GM23248 (cell line): ENCODE measurements around the gene CACNA1D. TPM values are rescaled to one million over a fixed set of nuclear protein-coding genes. Genes with fewer than 3 reads are reported as not detected.

Experiments used
- DNase-seq: peaks from one replicate; pipeline ENCODE4 v3.0.0-alpha.2; 2015
- H2AFZ ChIP-seq: fragments of 200-600 bp; sonication (generic); 2 replicates; pipeline ENCODE4 v1.6.1; 2016; ENCODE audit warnings: antibody characterized with exemption
- H3F3A ChIP-seq: fragments of 200-600 bp; sonication (generic); 2 replicates; pipeline ENCODE4 v1.6.1; 2016; ENCODE audit warnings: mild to moderate bottlenecking, antibody characterized with exemption, mixed run types; ENCODE audit not compliant: insufficient read depth
- H3K27ac ChIP-seq: fragments of 200-600 bp; sonication (generic); 2 replicates; pipeline ENCODE4 v1.5.1; 2016; ENCODE audit warnings: mild to moderate bottlenecking
- H3K27me3 ChIP-seq: fragments of 200-600 bp; sonication (generic); replicated peaks from 2 replicates; pipeline ENCODE4 v1.6.1; 2016; ENCODE audit warnings: mild to moderate bottlenecking; ENCODE audit not compliant: insufficient read depth
- H3K36me3 ChIP-seq: fragments of 200-600 bp; sonication (generic); 2 replicates; pipeline ENCODE4 v1.6.1; 2016; ENCODE audit warnings: low read depth, mild to moderate bottlenecking
- H3K4me1 ChIP-seq: fragments of 200-600 bp; sonication (generic); 2 replicates; pipeline ENCODE4 v1.6.1; 2016; ENCODE audit warnings: mild to moderate bottlenecking; ENCODE audit not compliant: insufficient read depth
- H3K4me2 ChIP-seq: fragments of 200-600 bp; sonication (generic); one replicate; pipeline ENCODE4 v1.6.1; 2016; ENCODE audit warnings: mild to moderate bottlenecking; ENCODE audit not compliant: unreplicated experiment
- H3K4me3 ChIP-seq: fragments of 200-600 bp; sonication (generic); 2 replicates; pipeline ENCODE4 v1.5.1; 2016; ENCODE audit warnings: mild to moderate bottlenecking
- H3K79me2 ChIP-seq: fragments of 200-600 bp; sonication (generic); 2 replicates; pipeline ENCODE4 v1.6.1; 2016; ENCODE audit warnings: mild to moderate bottlenecking; ENCODE audit not compliant: insufficient read depth
- H3K9ac ChIP-seq: fragments of 200-600 bp; sonication (generic); 2 replicates; pipeline ENCODE4 v1.6.1; 2016; ENCODE audit warnings: mild to moderate bottlenecking
- H3K9me2 ChIP-seq: fragments of 200-600 bp; sonication (generic); 2 replicates; pipeline ENCODE4 v1.6.1; 2016; ENCODE audit warnings: mixed run types, mild to moderate bottlenecking, moderate library complexity; ENCODE audit not compliant: insufficient read depth
- H3K9me3 ChIP-seq: fragments of 200-600 bp; sonication (generic); one replicate; pipeline ENCODE4 v1.6.1; 2017; ENCODE audit warnings: low read depth
- H4K20me1 ChIP-seq: fragments of 200-600 bp; sonication (generic); 2 replicates; pipeline ENCODE4 v1.6.0; 2016; ENCODE audit not compliant: insufficient read depth
- EZH2 ChIP-seq: fragments of 200-600 bp; sonication (generic); IDR thresholded peaks from 2 replicates; pipeline ENCODE4 v1.6.1; 2018; ENCODE audit warnings: antibody characterized with exemption, mild to moderate bottlenecking; ENCODE audit not compliant: insufficient read depth, poor library complexity, severe bottlenecking
- EZH2phosphoT487 ChIP-seq: fragments of 200-600 bp; sonication (generic); IDR thresholded peaks from 2 replicates; pipeline ENCODE4 v1.6.1; 2018; ENCODE audit warnings: antibody characterized with exemption, moderate library complexity, mild to moderate bottlenecking, low read depth; ENCODE audit not compliant: insufficient read depth
- WGBS, 2 experiments: methylation state at CpG; one replicate each; pipeline ENCODE4 v1.1.6; 2015 to 2017; ENCODE audit warnings: low lambda C conversion rate in 2 of 2, low coverage in 1 of 2; ENCODE audit errors: missing lambda C conversion rate in 2 of 2; 5-methylcytosine and 5-hydroxymethylcytosine counted together
- in situ Hi-C: fragments of 300-500 bp; cut with MboI; formaldehyde crosslinking; loops from 2 replicates; pipeline ENCODE4 v1.15.0; 2020
- polyA plus RNA-seq: library from polyadenylated mRNA; unstranded; fragments of >200 nt; fragmentation: Nextera tagmentation; extraction: Ambion mirVana; gene quantifications from 2 replicates; pipeline ENCODE4 v1.2.1, GENCODE V29; 2016
- total RNA-seq: library from RNA; depleted of rRNA; stranded (reverse); fragments of >200 nt; shearing (Covaris generic); gene quantifications from 2 replicates; pipeline ENCODE4 v1.2.3, GENCODE V29; 2014

Gene CACNA1D
- total and polyA plus RNA-seq, 2 experiments from 2014 or later = not detected

DNA sequence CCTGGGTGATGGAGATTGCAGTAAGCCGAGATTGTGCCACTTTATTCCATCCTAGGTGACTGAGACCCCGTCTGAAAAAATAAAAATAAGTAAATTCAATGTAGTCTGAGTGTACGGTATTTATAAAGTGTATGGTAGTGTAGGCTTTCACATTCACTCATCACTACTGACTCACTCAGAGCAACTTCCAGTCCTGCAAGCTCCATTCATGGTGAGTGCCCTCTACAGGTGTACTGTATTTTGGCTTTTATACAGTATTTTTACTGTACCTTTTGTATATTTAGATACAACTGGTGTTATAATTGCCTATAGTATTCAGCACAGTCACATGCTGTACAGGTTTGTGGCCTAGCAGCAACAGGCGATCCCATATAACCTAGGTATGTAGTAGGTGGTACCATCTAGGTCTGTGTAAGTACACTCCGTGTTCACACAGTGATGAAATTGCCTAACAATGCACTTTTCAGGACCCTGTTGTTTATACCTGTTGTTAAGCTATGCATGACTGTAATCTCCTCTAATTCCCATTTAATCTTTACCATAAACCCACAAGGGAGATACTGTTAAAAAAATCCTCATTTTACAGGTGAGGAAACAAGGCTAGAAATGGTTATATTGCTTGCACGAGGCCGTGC is 19.3 kb downstream of the CACNA1D start:
- Histone ChIP-seq H3K27ac (no peak overlapping the region), H4K20me1 (no peaks in the 10 kb centered on the region), H3K4me1 (no peaks in the 10 kb centered on the region), H3K79me2 (no peaks in the 10 kb centered on the region), H3K36me3 (no peaks in the 10 kb centered on the region), H3K9ac (no peak overlapping the region), H3K9me2 (no peaks in the 10 kb centered on the region), H2AFZ (no peak overlapping the region), H3K9me3 (no peaks in the 10 kb centered on the region), H3K4me3 (no peak overlapping the region), H3K27me3 (peaks cover 30% of the 10 kb centered on the region), H3K4me2 (no peak overlapping the region), H3F3A (no peaks in the 10 kb centered on the region)
- in situ Hi-C loops = no loop called here
- DNase-seq = no peak
- WGBS, 2 experiments = 51 to 56% methylated on average over 7 of the region's 7 CpGs
- no peak for TF ChIP-seq EZH2phosphoT487
- no peak for TF ChIP-seq EZH2

DNA sequence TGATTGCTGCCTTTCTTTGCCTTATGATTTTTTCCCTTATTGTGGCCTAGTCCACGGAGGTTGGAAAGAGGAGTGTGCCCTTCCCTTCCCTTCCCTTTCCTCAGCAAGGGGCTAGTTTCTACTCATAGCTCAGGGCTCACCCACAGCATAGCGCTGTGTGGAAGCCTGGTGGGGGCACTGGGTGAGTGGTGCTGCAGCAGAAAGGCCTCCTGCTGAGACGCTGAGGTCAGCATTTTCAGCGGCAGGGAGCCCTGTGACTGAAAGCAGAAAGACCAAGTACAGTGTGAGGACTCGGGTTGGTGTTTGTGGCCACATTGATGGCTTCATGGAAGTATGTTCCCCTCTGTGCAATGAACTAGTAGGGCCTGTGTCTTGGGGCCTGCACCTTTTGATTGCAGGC is 21.9 kb downstream of the CACNA1D start:
- Histone ChIP-seq H3K4me3 (no peak overlapping the region), H3K27me3 (peaks cover 17% of the 10 kb centered on the region), H3K9ac (no peak overlapping the region), H3K4me2 (no peak overlapping the region), H4K20me1 (no peaks in the 10 kb centered on the region), H3K79me2 (no peaks in the 10 kb centered on the region), H3K9me3 (no peaks in the 10 kb centered on the region), H3K27ac (no peak overlapping the region), H2AFZ (no peak overlapping the region), H3K4me1 (no peaks in the 10 kb centered on the region), H3K9me2 (no peaks in the 10 kb centered on the region), H3F3A (no peaks in the 10 kb centered on the region), H3K36me3 (no peaks in the 10 kb centered on the region)
- in situ Hi-C loops = no loop called here
- TF ChIP-seq EZH2 (no peak), EZH2phosphoT487 (no peak)
- no peak for DNase-seq
- WGBS, 2 experiments = 52 to 53% methylated on average over 5 of the region's 5 CpGs

DNA sequence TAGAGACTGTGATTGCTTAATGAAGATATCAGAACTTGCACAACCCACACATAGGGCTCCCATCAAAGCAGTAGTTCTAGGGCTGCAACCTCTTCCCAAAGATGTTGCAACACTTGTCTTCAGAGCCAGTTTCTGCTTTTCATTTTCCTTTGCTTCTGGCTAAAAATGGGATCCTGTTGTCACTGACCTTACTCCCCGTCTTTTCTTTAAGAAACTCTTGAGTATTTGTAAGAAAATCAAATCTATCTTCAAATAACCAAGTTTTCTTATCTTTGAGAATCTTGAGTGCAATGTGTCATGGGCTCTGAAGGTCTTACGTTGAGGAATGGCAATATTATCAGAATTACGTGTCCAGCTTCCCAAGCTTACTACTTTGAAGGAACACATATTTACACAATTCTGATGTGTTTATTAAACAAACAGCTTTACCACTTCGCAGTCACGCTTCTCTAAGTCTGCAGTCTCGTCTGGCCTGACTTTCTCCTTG is 24.1 kb downstream of the CACNA1D start:
- Histone ChIP-seq H2AFZ (no peak overlapping the region), H3K4me1 (no peaks in the 10 kb centered on the region), H3K36me3 (no peaks in the 10 kb centered on the region), H3K4me3 (no peak overlapping the region), H3K27ac (no peak overlapping the region), H4K20me1 (no peaks in the 10 kb centered on the region), H3K27me3 (no peaks in the 10 kb centered on the region; the same call in 1 of the 2 replicates), H3K9me2 (no peaks in the 10 kb centered on the region), H3K4me2 (no peak overlapping the region), H3F3A (no peaks in the 10 kb centered on the region), H3K9me3 (no peaks in the 10 kb centered on the region), H3K9ac (no peak overlapping the region), H3K79me2 (no peaks in the 10 kb centered on the region)
- in situ Hi-C loops = no loop called here
- no peak for TF ChIP-seq EZH2
- no peak for TF ChIP-seq EZH2phosphoT487
- no peak for DNase-seq
- WGBS, 2 experiments = 28 to 41% methylated on average over 6 of the region's 6 CpGs

DNA sequence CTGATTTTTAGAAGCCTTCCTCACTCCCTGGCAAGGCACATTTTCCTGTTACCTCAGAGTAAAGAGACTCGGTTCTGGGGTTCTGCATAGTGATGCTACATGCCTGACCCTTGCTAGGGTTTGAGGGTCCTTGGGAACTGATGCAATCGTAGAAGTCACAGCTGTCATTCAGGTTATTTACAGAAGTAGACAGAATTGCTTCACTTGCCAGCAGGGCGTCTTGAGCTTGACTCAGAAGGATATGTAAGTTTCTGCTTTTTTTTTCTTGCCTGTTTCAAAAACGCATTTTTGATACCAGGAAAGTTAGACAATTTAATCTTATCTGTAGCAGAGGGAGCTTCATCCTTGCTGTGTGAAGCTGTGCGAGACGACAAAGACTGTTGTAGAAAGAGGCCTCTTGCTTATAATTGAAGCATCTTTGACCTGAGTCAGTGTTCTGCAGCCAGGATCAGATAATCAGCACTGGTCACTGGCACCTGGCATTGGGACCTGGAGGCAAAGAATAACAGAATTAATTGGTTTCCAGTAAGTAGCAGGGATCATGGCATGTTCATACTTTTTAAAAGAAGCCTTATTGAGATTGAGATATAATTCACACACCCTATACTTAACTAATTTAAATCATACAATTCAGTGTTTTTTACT is 24.8 kb downstream of the CACNA1D start:
- no peaks in the 10 kb centered on the region; the same call in 1 of the 2 replicates for H3K27me3 ChIP-seq
- no peak for DNase-seq
- no peaks in the 10 kb centered on the region for H3K79me2 ChIP-seq
- no peak overlapping the region for H3K27ac ChIP-seq
- no peaks in the 10 kb centered on the region for H3K36me3 ChIP-seq
- no peaks in the 10 kb centered on the region for H3K4me1 ChIP-seq
- no peak overlapping the region for H3K9ac ChIP-seq
- no peaks in the 10 kb centered on the region for H3K9me2 ChIP-seq
- no peak overlapping the region for H2AFZ ChIP-seq
- TF ChIP-seq EZH2phosphoT487 = no peak
- TF ChIP-seq EZH2 = no peak
- no peak overlapping the region for H3K4me2 ChIP-seq
- WGBS, 2 experiments = 45 to 47% methylated on average over 6 of the region's 6 CpGs
- H3F3A ChIP-seq = no peaks in the 10 kb centered on the region
- H4K20me1 ChIP-seq = no peaks in the 10 kb centered on the region
- H3K9me3 ChIP-seq = no peaks in the 10 kb centered on the region
- H3K4me3 ChIP-seq = no peak overlapping the region
- in situ Hi-C loops = no loop called here
